Measurements from ENCODE around the gene MDH1. TPM values are rescaled to one million over a fixed set of nuclear protein-coding genes. Genes with fewer than 3 reads are reported as not detected.

The MDH1 gene
- polyA plus RNA-seq, 1 experiment, result 296 TPM

DNA sequence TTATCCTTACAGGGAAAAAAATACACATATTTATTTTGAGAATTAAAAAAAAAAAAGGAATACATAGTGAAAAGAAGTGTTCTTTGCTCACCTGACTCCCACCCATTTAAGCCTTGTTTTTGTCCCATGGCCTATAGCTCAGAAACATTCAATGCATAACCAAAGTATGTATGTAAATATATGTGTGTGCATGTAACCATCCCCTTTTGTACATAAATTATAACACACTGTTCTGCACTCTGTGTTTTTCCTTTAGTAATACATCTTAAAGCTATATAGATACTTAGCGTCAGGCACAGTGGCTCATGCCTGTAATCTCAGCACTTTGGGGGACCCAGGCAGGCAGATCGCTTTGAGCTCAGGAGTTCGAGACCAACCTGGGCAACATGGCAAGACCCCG, 21.8 kb downstream of the MDH1 start:
- peaks cover 2% of the 10 kb centered on the region; the same call in 1 of the 2 replicates for H3K9me3 ChIP-seq (ENCODE audit: control insufficient read depth, insufficient read depth, low read length)
- no peaks in the 10 kb centered on the region for H3K27me3 ChIP-seq (ENCODE audit: control insufficient read depth, insufficient read depth, low read length)
- H3K27ac ChIP-seq (ENCODE audit: low read depth, low read length), result no peak overlapping the region
- POLR2A ChIA-PET, result no interaction called here
- CTCF ChIA-PET, result no interaction called here
- H3K4me3 ChIP-seq (ENCODE audit: low read depth, low read length), result no peak overlapping the region
- no peak for TF ChIP-seq CTCF (IDR thresholded peaks at IDR 0.05; ENCODE audit: low read depth, low read length)
- no peak for DNase-seq (ENCODE audit: low read depth, low spot score)

DNA sequence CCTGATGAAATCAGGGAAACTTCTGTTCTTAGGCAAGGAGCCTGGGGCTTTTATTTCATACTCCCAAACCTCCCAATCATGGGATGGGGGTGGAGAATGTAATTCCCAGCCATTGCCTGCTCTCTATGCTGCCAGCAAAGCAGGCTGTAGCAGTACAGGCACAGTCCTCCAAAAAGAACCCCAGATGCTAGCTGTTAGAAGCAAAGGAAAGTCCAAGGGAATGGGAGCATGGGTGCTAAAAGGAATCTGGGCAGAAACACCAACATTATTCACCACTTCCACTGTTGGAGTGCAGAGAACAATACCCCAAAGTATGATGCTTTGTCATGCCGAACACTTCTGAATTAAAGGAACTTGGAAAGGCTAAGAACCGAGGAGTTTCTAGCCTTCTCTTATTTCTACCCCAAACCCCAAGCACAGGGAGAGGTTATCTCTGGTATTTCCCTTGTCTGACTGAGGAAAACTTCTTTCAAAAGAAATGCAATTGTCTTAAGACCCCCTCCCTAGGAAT, 24.7 kb downstream of the MDH1 start:
- no peaks in the 10 kb centered on the region for H3K27me3 ChIP-seq (ENCODE audit: control insufficient read depth, insufficient read depth, low read length)
- H3K9me3 ChIP-seq (ENCODE audit: control insufficient read depth, insufficient read depth, low read length), result no peaks in the 10 kb centered on the region
- no peak overlapping the region for H3K27ac ChIP-seq (ENCODE audit: low read depth, low read length)
- no peak for TF ChIP-seq CTCF (IDR thresholded peaks at IDR 0.05; ENCODE audit: low read depth, low read length)
- no peak for DNase-seq (ENCODE audit: low read depth, low spot score)
- ChIA-PET CTCF (no interaction called here), POLR2A (no interaction called here)
- H3K4me3 ChIP-seq (ENCODE audit: low read depth, low read length), result no peak overlapping the region

- Histone ChIP-seq H3K27me3 (ENCODE audit: control insufficient read depth, insufficient read depth, low read length) (no peaks in the 10 kb centered on the region), H3K9me3 (ENCODE audit: control insufficient read depth, insufficient read depth, low read length) (no peaks in the 10 kb centered on the region), H3K27ac (ENCODE audit: low read depth, low read length) (no peak overlapping the region), H3K4me3 (ENCODE audit: low read depth, low read length) (no peak overlapping the region)
- POLR2A ChIA-PET, result no interaction called here
- no peak for TF ChIP-seq CTCF (IDR thresholded peaks at IDR 0.05; ENCODE audit: low read depth, low read length)
- peak; percentile 11 for DNase-seq (ENCODE audit: low read depth, low spot score)
- CTCF ChIA-PET, result no interaction called here
Measured at GRCh38 chr2:63614448-63614968, 25.7 kb downstream of the MDH1 start.

- CTCF ChIA-PET, result no interaction called here
- H3K4me3 ChIP-seq (ENCODE audit: low read depth, low read length), result no peak overlapping the region
- H3K27ac ChIP-seq (ENCODE audit: low read depth, low read length), result no peak overlapping the region
- H3K27me3 ChIP-seq (ENCODE audit: control insufficient read depth, insufficient read depth, low read length), result no peaks in the 10 kb centered on the region
- no peak for TF ChIP-seq CTCF (IDR thresholded peaks at IDR 0.05; ENCODE audit: low read depth, low read length)
- POLR2A ChIA-PET, result no interaction called here
- no peak for DNase-seq (ENCODE audit: low read depth, low spot score)
- no peaks in the 10 kb centered on the region for H3K9me3 ChIP-seq (ENCODE audit: control insufficient read depth, insufficient read depth, low read length)
Measured at GRCh38 chr2:63614983-63615945, 26.5 kb downstream of the MDH1 start.

- POLR2A ChIA-PET, result no interaction called here
- Histone ChIP-seq H3K27ac (ENCODE audit: low read depth, low read length) (no peak overlapping the region), H3K4me3 (ENCODE audit: low read depth, low read length) (no peak overlapping the region), H3K9me3 (ENCODE audit: control insufficient read depth, insufficient read depth, low read length) (no peaks in the 10 kb centered on the region), H3K27me3 (ENCODE audit: control insufficient read depth, insufficient read depth, low read length) (no peaks in the 10 kb centered on the region)
- no peak for DNase-seq (ENCODE audit: low read depth, low spot score)
- no peak for TF ChIP-seq CTCF (IDR thresholded peaks at IDR 0.05; ENCODE audit: low read depth, low read length)
- CTCF ChIA-PET, result interaction anchor here (0.6 kb wide), 1 partner anchor 197 kb away, joined by 3 read pairs; no protein-coding TSS in a partner anchor
Measured at GRCh38 chr2:63617366-63617765, 28.6 kb downstream of the MDH1 start.
